ENCODE measurements around the gene RNF8. TPM values are rescaled to one million over a fixed set of nuclear protein-coding genes. Genes with fewer than 3 reads are reported as not detected.

The RNF8 gene
- total and polyA plus RNA-seq, 9 of the 15 experiments (the other 6 are each of a cell fraction or from before 2014, with no cell fraction given): 10.6 to 47.0 (median 37.5) TPM

DNA sequence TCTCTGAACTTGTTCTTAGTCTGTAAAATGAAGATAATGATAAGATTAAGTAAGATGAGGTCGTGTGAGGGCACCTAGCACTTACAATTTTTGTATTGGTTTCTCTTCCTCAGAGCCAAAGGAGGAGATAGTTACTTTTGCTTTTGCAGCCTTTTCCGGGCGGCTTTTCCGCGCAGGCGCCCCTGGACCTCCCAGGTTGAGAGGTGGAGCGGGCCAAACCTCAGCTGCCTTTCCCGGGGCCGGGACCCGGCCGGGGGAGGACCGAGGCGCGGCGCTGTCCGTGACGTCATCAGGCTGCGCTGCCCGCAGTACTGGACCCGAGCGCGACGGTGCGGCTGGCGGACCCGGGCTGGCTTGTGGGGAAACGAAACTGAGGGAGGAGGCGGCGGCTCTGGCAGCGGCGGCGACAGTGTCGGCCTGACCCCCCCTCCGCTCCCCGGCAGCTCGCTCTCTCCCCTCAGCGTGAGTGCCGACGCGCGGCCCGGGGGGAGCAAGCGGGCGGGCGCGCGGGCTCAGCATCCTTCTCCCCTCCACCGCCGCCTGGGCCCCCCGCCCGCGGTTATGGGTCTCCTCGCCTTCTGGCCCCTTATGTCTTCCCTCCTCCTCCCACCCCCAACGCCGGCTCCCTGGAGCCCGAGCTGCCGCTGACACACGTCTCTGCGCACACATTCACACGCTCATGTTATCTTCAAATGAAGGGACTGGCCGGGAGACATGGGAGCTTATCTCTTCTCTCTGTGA is 79.3 kb downstream of the RNF8 start, which contains the start of gene CMTR1 (continued):
- TF ChIP-seq CBFB (CRISPR knock-in tag; IDR thresholded peaks at IDR 0.05): no peak
- TF ChIP-seq BCL6 (CRISPR knock-in tag; IDR thresholded peaks at IDR 0.05): no peak
- TF ChIP-seq XRCC4 (IDR thresholded peaks at IDR 0.05; ENCODE audit: extremely low read depth, insufficient read depth, insufficient read length): no peak
- no peak for TF ChIP-seq SP2 (IDR thresholded peaks at IDR 0.05; ENCODE audit: extremely low read depth, low read depth, low read length, poor library complexity, severe bottlenecking)
- no peak; the same call in 1 of the 2 replicates for TF ChIP-seq PML (IDR thresholded peaks at IDR 0.05; ENCODE audit: low read length)
- no peak for TF ChIP-seq ZNF584 (CRISPR knock-in tag; IDR thresholded peaks at IDR 0.05; ENCODE audit: low read depth)
- no peak for TF ChIP-seq HEY1 (CRISPR knock-in tag; IDR thresholded peaks at IDR 0.05; ENCODE audit: borderline replicate concordance)
- no peak for TF ChIP-seq POU5F1 (IDR thresholded peaks at IDR 0.05; ENCODE audit: borderline replicate concordance, low read depth, low read length, partially characterized antibody)
- peak; percentile 60; the same call in 1 of the 2 replicates for TF ChIP-seq CBX5 (IDR thresholded peaks at IDR 0.05; ENCODE audit: borderline replicate concordance, low read depth)
- peak in 1 of 2 experiments; percentile 89; a peak in 2 of 4 replicates for TF ChIP-seq HDAC1 (IDR thresholded peaks at IDR 0.05)
- TF ChIP-seq KLF6 (CRISPR knock-in tag; IDR thresholded peaks at IDR 0.05; ENCODE audit: borderline replicate concordance): no peak
- TF ChIP-seq, protein P1, sequence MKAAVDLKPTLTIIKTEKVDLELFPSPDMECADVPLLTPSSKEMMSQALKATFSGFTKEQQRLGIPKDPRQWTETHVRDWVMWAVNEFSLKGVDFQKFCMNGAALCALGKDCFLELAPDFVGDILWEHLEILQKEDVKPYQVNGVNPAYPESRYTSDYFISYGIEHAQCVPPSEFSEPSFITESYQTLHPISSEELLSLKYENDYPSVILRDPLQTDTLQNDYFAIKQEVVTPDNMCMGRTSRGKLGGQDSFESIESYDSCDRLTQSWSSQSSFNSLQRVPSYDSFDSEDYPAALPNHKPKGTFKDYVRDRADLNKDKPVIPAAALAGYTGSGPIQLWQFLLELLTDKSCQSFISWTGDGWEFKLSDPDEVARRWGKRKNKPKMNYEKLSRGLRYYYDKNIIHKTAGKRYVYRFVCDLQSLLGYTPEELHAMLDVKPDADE (conservative IDR thresholded peaks at IDR 0.05; ENCODE audit: control insufficient read depth, low read depth, low read length): peak; percentile 81
- TF ChIP-seq MTA1 (IDR thresholded peaks at IDR 0.05; ENCODE audit: borderline replicate concordance): peak; percentile 99
- no peak for TF ChIP-seq MAFG (tag; conservative IDR thresholded peaks at IDR 0.05)
- no peak for TF ChIP-seq CHD1 (IDR thresholded peaks at IDR 0.05; ENCODE audit: low read length)
- TF ChIP-seq SIX5 (IDR thresholded peaks at IDR 0.05; ENCODE audit: borderline replicate concordance in 1 of 2, insufficient read depth in 1 of 2, low read depth in 1 of 2, low read length in 2 of 2): peak; percentile 28 to 43; a peak in 2 of 4 replicates
- TF ChIP-seq, protein P2, sequence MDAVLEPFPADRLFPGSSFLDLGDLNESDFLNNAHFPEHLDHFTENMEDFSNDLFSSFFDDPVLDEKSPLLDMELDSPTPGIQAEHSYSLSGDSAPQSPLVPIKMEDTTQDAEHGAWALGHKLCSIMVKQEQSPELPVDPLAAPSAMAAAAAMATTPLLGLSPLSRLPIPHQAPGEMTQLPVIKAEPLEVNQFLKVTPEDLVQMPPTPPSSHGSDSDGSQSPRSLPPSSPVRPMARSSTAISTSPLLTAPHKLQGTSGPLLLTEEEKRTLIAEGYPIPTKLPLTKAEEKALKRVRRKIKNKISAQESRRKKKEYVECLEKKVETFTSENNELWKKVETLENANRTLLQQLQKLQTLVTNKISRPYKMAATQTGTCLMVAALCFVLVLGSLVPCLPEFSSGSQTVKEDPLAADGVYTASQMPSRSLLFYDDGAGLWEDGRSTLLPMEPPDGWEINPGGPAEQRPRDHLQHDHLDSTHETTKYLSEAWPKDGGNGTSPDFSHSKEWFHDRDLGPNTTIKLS (IDR thresholded peaks at IDR 0.05; ENCODE audit: borderline replicate concordance, low read depth): peak; percentile 44; the same call in 1 of the 2 replicates
- TF ChIP-seq, protein P3, sequence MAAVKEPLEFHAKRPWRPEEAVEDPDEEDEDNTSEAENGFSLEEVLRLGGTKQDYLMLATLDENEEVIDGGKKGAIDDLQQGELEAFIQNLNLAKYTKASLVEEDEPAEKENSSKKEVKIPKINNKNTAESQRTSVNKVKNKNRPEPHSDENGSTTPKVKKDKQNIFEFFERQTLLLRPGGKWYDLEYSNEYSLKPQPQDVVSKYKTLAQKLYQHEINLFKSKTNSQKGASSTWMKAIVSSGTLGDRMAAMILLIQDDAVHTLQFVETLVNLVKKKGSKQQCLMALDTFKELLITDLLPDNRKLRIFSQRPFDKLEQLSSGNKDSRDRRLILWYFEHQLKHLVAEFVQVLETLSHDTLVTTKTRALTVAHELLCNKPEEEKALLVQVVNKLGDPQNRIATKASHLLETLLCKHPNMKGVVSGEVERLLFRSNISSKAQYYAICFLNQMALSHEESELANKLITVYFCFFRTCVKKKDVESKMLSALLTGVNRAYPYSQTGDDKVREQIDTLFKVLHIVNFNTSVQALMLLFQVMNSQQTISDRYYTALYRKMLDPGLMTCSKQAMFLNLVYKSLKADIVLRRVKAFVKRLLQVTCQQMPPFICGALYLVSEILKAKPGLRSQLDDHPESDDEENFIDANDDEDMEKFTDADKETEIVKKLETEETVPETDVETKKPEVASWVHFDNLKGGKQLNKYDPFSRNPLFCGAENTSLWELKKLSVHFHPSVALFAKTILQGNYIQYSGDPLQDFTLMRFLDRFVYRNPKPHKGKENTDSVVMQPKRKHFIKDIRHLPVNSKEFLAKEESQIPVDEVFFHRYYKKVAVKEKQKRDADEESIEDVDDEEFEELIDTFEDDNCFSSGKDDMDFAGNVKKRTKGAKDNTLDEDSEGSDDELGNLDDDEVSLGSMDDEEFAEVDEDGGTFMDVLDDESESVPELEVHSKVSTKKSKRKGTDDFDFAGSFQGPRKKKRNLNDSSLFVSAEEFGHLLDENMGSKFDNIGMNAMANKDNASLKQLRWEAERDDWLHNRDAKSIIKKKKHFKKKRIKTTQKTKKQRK (IDR thresholded peaks at IDR 0.05; ENCODE audit: borderline replicate concordance, low read depth, low read length): no peak
- no peak for TF ChIP-seq ZNF79 (CRISPR knock-in tag; IDR thresholded peaks at IDR 0.05; ENCODE audit: low read depth)
